HL-60/S4 treated with retinoic acid at 250 ng/mL for 4 days and 3 days (cell line): ENCODE results near the gene AIG1.
"Not testable (repeated sequence)": the region's sequence is repeated elsewhere in the genome, so short reads cannot be mapped to it uniquely, and the experiment has no call there.

Experiments used
- in situ Hi-C: fragments of 300-500 bp; cut with MboI; formaldehyde crosslinking; loops from 2 replicates; pipeline ENCODE4 v1.7.0; 2022; ENCODE audit warnings: low sequenced_read_pairs

Gene AIG1

GRCh38 chr6:143307760-143308159, 247.1 kb downstream of the AIG1 start:
- in situ Hi-C loops: not testable (repeated sequence)

GRCh38 chr6:143313163-143313562, 252.5 kb downstream of the AIG1 start:
- in situ Hi-C loops: no loop called here

- in situ Hi-C loops: no loop called here
Measured at GRCh38 chr6:143321491-143322086, 260.9 kb downstream of the AIG1 start.

- in situ Hi-C loops: no loop called here
Measured at GRCh38 chr6:143322386-143322785, 261.7 kb downstream of the AIG1 start.

GRCh38 chr6:143323729-143324470, 263.2 kb downstream of the AIG1 start:
- in situ Hi-C loops: no loop called here

GRCh38 chr6:143325379-143326140, 264.9 kb downstream of the AIG1 start:
- in situ Hi-C loops: no loop called here

- in situ Hi-C loops: no loop called here
Measured at GRCh38 chr6:143328876-143329275, 268.2 kb downstream of the AIG1 start.

- in situ Hi-C loops: no loop called here
Measured at GRCh38 chr6:143329323-143329722, 268.6 kb downstream of the AIG1 start.

- in situ Hi-C loops: no loop called here
Measured at GRCh38 chr6:143331362-143331761, 270.7 kb downstream of the AIG1 start.

- in situ Hi-C loops: no loop called here
Measured at GRCh38 chr6:143332153-143332845, 271.6 kb downstream of the AIG1 start.

- in situ Hi-C loops: no loop called here
Measured at GRCh38 chr6:143333081-143333480, 272.4 kb downstream of the AIG1 start.

GRCh38 chr6:143333749-143334520, 273.2 kb downstream of the AIG1 start:
- in situ Hi-C loops: no loop called here

GRCh38 chr6:143335865-143336264, 275.2 kb downstream of the AIG1 start:
- in situ Hi-C loops: no loop called here

- in situ Hi-C loops: no loop called here
Measured at GRCh38 chr6:143336446-143337152, 275.9 kb downstream of the AIG1 start.

GRCh38 chr6:143337201-143337949, 276.7 kb downstream of the AIG1 start:
- in situ Hi-C loops: no loop called here

GRCh38 chr6:143339223-143339622, 278.5 kb downstream of the AIG1 start:
- in situ Hi-C loops: no loop called here

- in situ Hi-C loops: not testable (repeated sequence)
Measured at GRCh38 chr6:143345477-143345876, 284.8 kb downstream of the AIG1 start.

- in situ Hi-C loops: no loop called here
Measured at GRCh38 chr6:143346004-143346403, 285.3 kb downstream of the AIG1 start.

- in situ Hi-C loops: no loop called here
Measured at GRCh38 chr6:143348531-143348930, 287.8 kb downstream of the AIG1 start.
